ENCODE measurements around the gene ZMIZ1.

The ZMIZ1 gene

DNA sequence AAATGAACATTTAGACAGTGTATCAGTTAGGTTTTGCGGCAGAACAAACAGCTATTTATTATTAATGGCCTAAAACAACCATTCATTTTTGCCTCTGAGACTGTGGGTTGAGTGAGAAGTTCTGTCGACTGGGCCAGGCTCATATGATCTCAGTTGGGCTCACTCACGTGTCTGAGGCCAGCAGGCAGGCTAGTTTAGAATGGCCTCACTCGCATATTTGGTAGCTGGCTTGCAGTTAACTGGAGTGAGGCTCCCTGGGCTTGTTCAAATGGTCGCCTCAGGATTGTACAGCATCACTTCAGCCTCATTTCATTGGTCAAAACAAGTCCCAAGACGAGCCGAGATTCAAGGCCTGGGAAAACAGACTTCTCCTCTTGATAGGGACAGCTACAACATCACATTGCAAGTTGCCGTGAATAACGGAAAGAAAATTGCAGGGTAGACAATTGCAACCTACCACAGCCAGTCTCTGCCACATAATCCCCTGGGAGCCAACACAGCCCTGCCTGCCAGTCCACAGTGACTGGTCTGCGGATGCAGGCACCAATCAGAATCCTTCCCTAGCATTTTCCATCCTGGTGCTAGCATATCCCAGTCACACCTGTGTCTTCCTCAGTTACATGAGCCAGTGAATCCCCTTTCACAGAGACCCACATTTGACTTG is 255.4 kb downstream of the ZMIZ1 start:
- no peaks in the 10 kb centered on the region for H3K9me3 ChIP-seq
- TF ChIP-seq, protein P1, sequence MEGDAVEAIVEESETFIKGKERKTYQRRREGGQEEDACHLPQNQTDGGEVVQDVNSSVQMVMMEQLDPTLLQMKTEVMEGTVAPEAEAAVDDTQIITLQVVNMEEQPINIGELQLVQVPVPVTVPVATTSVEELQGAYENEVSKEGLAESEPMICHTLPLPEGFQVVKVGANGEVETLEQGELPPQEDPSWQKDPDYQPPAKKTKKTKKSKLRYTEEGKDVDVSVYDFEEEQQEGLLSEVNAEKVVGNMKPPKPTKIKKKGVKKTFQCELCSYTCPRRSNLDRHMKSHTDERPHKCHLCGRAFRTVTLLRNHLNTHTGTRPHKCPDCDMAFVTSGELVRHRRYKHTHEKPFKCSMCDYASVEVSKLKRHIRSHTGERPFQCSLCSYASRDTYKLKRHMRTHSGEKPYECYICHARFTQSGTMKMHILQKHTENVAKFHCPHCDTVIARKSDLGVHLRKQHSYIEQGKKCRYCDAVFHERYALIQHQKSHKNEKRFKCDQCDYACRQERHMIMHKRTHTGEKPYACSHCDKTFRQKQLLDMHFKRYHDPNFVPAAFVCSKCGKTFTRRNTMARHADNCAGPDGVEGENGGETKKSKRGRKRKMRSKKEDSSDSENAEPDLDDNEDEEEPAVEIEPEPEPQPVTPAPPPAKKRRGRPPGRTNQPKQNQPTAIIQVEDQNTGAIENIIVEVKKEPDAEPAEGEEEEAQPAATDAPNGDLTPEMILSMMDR (IDR thresholded peaks at IDR 0.05; ENCODE audit: low read depth, low read length), result no peak
- H3K36me3 ChIP-seq, result no peaks in the 10 kb centered on the region
- peaks cover 2% of the 10 kb centered on the region for H3K4me1 ChIP-seq
- H3K27me3 ChIP-seq, result no peaks in the 10 kb centered on the region
- peak; percentile 53 for DNase-seq
- H3K4me3 ChIP-seq (ENCODE audit: low read depth, low read length), result no peak overlapping the region

DNA sequence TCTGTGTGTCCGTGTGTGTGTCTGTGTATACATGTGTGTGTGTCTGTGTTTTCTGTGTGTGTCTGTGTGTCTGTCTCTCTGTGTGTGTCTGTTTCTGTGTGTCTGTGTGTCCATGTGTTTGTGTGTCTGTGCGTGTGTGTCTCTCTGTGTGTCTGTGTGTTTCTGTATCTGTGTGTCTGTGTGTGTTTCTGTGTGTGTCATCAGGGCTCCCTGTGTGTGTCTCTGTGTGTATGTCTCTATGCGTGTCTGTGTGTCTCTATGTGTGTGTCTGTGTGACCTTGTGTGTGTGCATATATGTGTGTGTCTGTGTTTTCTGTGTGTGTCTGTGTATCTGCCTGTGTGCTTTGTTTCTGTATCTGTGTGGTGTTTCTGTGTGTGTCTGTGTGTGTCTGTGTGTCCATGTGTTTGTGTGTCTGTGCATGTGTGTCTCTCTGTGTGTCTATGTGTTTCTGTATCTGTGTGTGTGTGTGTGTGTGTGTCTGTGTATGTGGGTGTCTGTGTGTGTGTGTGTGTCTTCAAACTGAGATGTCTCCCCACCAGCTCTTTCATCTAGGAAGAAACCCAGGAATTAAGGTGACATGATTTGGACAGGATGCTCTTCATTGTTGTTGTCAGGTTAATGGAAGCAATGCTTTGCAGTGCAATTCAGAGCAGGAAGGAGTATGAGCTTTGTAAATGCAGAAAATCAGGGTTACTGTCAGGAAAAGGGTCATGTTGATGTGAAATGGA is 257.8 kb downstream of the ZMIZ1 start:
- no peaks in the 10 kb centered on the region for H3K9me3 ChIP-seq

DNA sequence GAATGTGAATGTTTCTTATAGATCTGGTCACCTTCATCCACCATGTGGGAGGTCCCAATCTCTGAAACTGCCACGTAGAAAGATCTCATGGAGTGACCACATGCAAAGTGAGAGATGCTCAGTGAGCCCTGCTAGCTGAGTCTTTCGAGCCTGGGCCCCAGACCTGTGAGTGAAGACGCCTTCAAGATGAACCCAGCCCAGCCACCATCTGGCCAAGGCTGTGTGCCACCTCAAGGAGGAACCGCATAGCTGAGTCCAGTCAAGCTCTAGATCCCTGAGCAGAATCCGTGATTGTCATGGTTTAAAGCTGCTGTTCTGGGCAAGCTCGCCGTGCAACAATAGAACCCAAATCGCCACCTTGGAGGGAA is 258.3 kb downstream of the ZMIZ1 start:
- peaks cover 2% of the 10 kb centered on the region for H3K4me1 ChIP-seq
- TF ChIP-seq, protein P1 (IDR thresholded peaks at IDR 0.05; ENCODE audit: low read depth, low read length), result no peak
- H3K36me3 ChIP-seq, result no peaks in the 10 kb centered on the region
- no peak overlapping the region for H3K4me3 ChIP-seq (ENCODE audit: low read depth, low read length)
- H3K9me3 ChIP-seq, result no peaks in the 10 kb centered on the region
- no peaks in the 10 kb centered on the region for H3K27me3 ChIP-seq
- no peak for DNase-seq

More for the DNA sequence above, 257.8 kb downstream of the ZMIZ1 start:
- Histone ChIP-seq H3K4me3 (ENCODE audit: low read depth, low read length) (no peak overlapping the region), H3K36me3 (no peaks in the 10 kb centered on the region), H3K27me3 (no peaks in the 10 kb centered on the region), H3K4me1 (peaks cover 2% of the 10 kb centered on the region)
- TF ChIP-seq, protein P1 (IDR thresholded peaks at IDR 0.05; ENCODE audit: low read depth, low read length), result no peak
- no peak for DNase-seq

DNA sequence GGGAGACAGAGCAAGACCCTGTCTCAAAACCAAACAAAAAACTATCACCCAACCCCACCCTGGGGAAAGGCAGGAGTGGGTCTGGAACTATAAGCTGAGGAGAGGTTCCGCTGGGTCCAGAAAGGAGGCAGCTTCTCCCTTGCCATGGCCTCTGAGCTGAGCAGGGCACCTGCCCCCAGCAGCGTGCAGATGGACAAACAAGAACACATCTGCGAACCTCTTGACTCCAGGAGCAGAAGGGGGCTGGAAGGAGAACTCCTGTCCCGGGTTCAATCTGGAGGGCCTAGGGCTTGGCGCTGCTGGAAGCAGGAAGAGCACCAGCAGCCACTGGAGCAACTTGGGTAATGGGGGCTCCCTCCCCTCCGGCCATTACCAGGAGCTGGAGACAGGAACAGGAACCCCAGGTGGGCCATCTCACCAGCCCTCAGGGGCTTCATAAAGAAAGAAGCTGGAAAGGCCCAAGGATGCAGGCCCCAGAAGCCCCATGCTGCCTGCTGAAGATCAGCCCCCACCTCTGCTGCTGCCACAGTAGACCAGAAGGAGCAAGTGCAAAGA is 259.5 kb downstream of the ZMIZ1 start:
- Histone ChIP-seq H3K27me3 (no peaks in the 10 kb centered on the region), H3K4me1 (peaks cover 2% of the 10 kb centered on the region), H3K4me3 (ENCODE audit: low read depth, low read length) (no peak overlapping the region), H3K36me3 (no peaks in the 10 kb centered on the region), H3K9me3 (no peaks in the 10 kb centered on the region)
- TF ChIP-seq, protein P1 (IDR thresholded peaks at IDR 0.05; ENCODE audit: low read depth, low read length), result no peak
- no peak for DNase-seq

DNA sequence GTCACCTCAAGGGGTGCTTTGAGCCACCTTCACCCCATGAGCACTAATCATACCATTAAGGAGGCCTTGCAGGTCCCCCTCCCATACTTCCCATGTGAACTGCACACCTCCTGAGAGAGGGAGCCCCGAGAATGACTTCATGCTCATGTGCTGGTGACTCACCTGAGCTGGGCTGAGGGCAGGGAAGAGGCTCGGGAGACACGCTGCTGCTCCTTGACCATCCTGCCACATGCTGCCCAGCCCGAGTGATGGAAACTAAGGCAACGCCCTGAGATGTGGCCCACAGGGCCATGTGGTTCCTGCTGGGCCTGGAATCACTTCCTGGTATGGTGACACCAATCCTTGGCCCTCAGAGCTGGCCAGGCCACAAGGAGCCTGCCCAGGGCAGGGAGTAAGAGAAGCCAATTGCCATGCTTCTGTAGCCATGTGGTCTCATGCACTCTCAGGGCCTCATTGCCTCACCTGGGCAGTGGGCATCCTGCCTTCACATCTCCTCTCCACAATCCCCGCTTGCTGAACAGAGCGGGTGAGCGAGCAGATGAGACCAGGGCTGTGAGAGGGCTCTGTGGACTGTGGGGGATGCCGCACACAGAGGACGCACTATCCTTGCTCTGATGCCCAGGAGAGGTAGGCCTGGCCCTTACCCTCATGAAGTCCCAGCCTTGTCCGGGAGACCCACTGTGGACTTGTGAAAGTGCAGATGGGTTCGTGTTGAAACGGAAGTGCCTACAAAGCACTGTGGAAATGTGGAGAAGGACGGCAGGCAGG is 260.2 kb downstream of the ZMIZ1 start:
- no peaks in the 10 kb centered on the region for H3K9me3 ChIP-seq
- DNase-seq, result no peak
- TF ChIP-seq, protein P1 (IDR thresholded peaks at IDR 0.05; ENCODE audit: low read depth, low read length), result no peak
- peaks cover 2% of the 10 kb centered on the region for H3K4me1 ChIP-seq
- H3K4me3 ChIP-seq (ENCODE audit: low read depth, low read length), result no peak overlapping the region
- no peaks in the 10 kb centered on the region for H3K36me3 ChIP-seq
- no peaks in the 10 kb centered on the region for H3K27me3 ChIP-seq
